Dermis microvascular lymphatic vessel endothelial cell (primary cell): ENCODE measurements around the gene RNF32. TPM values are rescaled to one million over a fixed set of nuclear protein-coding genes. Genes with fewer than 3 reads are reported as not detected.
"Not testable (repeated sequence)": the region's sequence is repeated elsewhere in the genome, so short reads cannot be mapped to it uniquely, and the experiment has no call there.

Source experiments
- DNase-seq, 2 donors: peaks; one replicate each; pipeline versions ENCODE4 v3.0.0 to v3.0.0-alpha.2; 2010; ENCODE audit warnings: low read depth in 2 of 2
- total RNA-seq: library from RNA; depleted of rRNA; stranded (reverse); fragments of >200 nt; gene quantifications from 2 replicates; pipeline ENCODE4 v1.2.1, GENCODE V29; 2014

RNF32 gene
- total RNA-seq, 1 donor from 2014 or later, result 0.26 TPM

- DNase-seq, result no peak
These were observed 1.9 kb downstream of the RNF32 start for GRCh38 chr7:156642306-156643045.

GRCh38 chr7:156647330-156647729, 6.8 kb downstream of the RNF32 start:
- DNase-seq, result not testable (repeated sequence)

- DNase-seq, result no peak
These were observed 9.5 kb downstream of the RNF32 start for GRCh38 chr7:156650042-156650441.

- DNase-seq, result no peak
These were observed 10.9 kb downstream of the RNF32 start for GRCh38 chr7:156651474-156651873.

GRCh38 chr7:156652886-156653568, 12.5 kb downstream of the RNF32 start:
- DNase-seq, result no peak

GRCh38 chr7:156654511-156655234, 14.1 kb downstream of the RNF32 start:
- DNase-seq, result no peak

GRCh38 chr7:156655251-156655650, 14.7 kb downstream of the RNF32 start:
- DNase-seq, result no peak

GRCh38 chr7:156655983-156656382, 15.4 kb downstream of the RNF32 start:
- no peak for DNase-seq

GRCh38 chr7:156656598-156656997, 16.0 kb downstream of the RNF32 start:
- no peak for DNase-seq

- DNase-seq, result no peak
These were observed 17.1 kb downstream of the RNF32 start for GRCh38 chr7:156657681-156658080.

GRCh38 chr7:156659203-156659602, 18.6 kb downstream of the RNF32 start:
- DNase-seq, result no peak

GRCh38 chr7:156659961-156660360, 19.4 kb downstream of the RNF32 start:
- no peak for DNase-seq

GRCh38 chr7:156661637-156662036, 21.1 kb downstream of the RNF32 start:
- DNase-seq, result no peak

- DNase-seq, result no peak
These were observed 21.7 kb downstream of the RNF32 start for GRCh38 chr7:156662277-156662676.

- DNase-seq, result no peak
These were observed 24.5 kb downstream of the RNF32 start for GRCh38 chr7:156665101-156665500.

- no peak for DNase-seq
These were observed 26.0 kb downstream of the RNF32 start for GRCh38 chr7:156666368-156667109.

GRCh38 chr7:156667110-156667426, 26.5 kb downstream of the RNF32 start:
- DNase-seq, result no peak

GRCh38 chr7:156668130-156668741, 27.7 kb downstream of the RNF32 start:
- DNase-seq, result no peak

GRCh38 chr7:156669035-156669828, 28.7 kb downstream of the RNF32 start:
- no peak for DNase-seq

GRCh38 chr7:156673454-156673853, 32.9 kb downstream of the RNF32 start:
- DNase-seq, result no peak

- DNase-seq, result no peak
These were observed 33.3 kb downstream of the RNF32 start for GRCh38 chr7:156673902-156674301.
